ENCODE measurements around the gene B4GAT1. TPM values are rescaled to one million over a fixed set of nuclear protein-coding genes. Genes with fewer than 3 reads are reported as not detected.
"Not testable (repeated sequence)": the region's sequence is repeated elsewhere in the genome, so short reads cannot be mapped to it uniquely, and the experiment has no call there.

Gene B4GAT1
- total RNA-seq, result 43.8 TPM

DNA sequence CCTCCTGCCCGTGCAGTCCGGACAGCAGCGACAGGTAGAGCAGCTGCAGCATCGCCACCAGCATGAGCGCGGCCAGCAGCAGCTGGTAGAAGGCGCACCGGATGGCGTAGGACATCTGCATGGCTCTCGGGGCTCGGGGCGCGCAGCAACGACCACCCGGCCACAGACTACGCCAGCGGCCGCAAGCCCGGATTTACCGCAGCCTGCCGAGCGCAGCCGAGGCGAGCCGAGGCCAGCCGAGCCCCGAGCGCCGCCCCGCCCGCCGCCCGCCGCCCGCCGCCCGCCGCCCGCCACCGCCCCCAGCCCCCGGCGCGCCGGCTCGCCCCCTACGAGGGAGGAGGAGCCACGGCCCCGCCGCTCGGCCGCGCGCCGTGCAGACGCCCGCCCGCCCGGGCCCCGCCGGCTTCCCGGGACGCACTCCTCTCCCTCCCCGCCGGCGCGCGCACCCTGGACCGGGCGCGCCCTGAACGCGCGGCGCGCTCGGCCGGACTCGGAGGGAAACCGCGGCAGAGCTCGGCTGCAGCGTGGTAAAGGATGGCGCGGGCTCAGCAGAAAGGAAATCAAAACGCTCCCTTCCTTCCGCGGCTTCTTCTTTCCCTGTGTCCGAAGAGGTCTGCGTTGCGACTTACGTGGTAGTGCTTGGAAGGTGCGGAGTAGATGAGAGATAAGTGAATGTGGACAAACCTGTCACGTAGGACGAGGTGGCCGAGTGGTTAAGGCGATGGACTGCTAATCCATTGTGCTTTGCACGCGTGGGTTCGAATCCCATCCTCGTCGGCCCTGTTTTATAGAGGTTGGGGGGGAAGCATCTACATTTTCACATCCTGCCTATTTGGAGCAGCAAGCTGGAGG lies at the start of gene B4GAT1:
TSS of gene B4GAT1 (minus strand) at position 205 of the 852 bp plus-strand sequence. CDS start at position 121, 84 bp downstream.
- peak; percentile 89 for DNase-seq (ENCODE audit: low spot score)

DNA sequence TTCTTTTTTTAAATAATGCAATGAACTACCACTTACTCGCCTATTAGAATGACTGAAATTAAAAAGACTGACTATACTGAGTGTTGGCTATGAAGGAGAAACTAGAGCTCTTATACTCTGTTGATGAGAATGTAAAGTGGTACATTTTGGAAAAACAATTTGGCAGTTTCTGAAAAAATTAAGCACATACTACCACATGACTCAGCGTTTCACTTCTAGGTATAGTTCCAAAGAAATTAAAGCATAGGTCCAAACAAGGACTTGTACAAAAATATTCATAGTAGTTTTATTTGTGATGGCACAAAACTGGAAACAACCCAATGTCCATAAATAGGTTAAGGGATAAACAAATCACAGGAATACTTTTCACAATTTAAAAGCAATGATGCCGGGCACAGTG lies 46.5 kb upstream of the B4GAT1 start:
- no peak for DNase-seq (ENCODE audit: low spot score)

GRCh38 chr11:66391322-66391721 lies 43.9 kb upstream of the B4GAT1 start:
- no peak for DNase-seq (ENCODE audit: low spot score)

- peak; percentile 75 for DNase-seq (ENCODE audit: low spot score)
Observed at GRCh38 chr11:66388780-66389386, 41.5 kb upstream of the B4GAT1 start.

DNA sequence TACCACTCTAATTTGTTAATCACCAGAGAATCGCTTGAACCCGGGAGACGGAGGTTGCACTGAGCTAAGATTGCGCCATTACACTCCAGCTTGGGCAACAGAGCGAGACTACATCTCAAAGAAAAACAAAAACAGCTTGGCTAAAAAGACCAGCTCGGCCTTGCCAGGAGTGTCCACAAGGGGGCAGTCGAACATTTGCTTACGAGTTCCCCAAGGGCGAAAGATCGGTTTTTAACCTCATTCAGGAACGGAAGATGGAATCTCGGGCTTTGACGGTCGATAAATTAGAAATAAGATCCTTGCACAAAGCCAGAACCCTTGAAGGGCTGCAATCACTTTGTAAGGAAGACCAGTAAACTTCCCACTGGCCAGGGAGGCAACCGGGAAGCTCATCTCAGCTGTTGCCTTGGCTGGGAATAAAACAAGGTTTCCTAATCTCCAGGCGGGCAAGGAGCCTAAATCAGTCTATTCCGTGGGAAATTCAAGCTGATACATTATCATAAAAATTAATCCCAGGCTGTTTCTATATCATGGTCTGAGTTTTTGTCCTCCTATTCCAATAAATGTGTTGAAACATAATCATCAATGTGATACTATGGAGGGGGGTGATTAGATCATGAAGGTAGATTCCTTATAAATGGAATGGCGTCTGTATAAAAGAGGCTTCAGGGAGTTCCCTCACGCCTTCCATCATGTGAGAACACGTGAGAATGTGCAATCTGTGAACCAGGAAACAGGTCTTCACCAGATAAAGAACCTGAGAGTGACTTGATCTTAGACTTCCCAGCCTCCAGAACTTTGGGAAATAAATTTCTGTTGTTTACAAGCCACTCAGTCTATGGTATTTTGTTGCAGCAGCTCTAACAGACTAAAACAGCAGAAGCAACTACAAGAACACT lies 39.0 kb upstream of the B4GAT1 start:
- DNase-seq (ENCODE audit: low spot score), result peak; percentile 86

GRCh38 chr11:66384316-66384715 lies 36.9 kb upstream of the B4GAT1 start:
- not testable (repeated sequence) for DNase-seq (ENCODE audit: low spot score)

DNA sequence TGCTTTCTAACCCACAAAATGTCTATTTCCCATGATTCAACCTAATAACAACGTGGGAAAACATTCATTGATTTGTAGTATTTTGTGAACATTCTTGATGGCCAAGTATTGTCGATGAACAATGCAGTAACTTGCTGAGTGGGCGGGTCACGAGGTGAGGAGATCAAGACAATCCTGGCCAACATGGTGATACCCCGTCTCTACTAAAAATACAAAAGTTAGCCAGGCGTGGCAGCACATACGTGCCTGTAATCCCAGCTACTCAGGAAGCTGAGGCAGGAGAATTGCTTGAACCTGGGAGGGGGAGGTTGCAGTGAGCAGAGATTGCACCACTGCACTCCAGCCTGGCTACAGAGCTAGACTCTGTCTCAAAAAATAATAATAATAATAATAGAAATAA lies 32.8 kb upstream of the B4GAT1 start:
- not testable (repeated sequence) for DNase-seq (ENCODE audit: low spot score)

- DNase-seq (ENCODE audit: low spot score), result not testable (repeated sequence)
Observed at GRCh38 chr11:66373690-66374287, 26.4 kb upstream of the B4GAT1 start.

DNA sequence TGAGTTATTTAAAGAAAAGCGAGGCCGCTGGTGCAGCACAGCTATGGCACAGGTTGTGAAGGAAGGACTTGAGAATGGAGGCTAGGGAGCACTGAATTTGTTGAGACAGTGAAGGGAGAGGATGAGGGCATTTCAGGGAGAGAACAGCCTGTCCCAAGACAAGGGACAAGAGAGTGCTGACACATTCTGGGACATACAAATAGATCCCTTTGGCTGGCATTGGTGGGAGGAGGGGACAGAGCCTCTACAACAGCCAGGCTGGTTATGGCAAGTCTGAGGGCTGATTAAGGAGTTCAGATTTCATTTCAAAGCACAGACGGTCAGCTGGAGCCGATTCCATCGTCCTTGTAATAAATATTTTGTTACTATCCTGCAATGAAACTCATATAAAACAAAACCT lies 25.8 kb upstream of the B4GAT1 start:
- no peak for DNase-seq (ENCODE audit: low spot score)

DNA sequence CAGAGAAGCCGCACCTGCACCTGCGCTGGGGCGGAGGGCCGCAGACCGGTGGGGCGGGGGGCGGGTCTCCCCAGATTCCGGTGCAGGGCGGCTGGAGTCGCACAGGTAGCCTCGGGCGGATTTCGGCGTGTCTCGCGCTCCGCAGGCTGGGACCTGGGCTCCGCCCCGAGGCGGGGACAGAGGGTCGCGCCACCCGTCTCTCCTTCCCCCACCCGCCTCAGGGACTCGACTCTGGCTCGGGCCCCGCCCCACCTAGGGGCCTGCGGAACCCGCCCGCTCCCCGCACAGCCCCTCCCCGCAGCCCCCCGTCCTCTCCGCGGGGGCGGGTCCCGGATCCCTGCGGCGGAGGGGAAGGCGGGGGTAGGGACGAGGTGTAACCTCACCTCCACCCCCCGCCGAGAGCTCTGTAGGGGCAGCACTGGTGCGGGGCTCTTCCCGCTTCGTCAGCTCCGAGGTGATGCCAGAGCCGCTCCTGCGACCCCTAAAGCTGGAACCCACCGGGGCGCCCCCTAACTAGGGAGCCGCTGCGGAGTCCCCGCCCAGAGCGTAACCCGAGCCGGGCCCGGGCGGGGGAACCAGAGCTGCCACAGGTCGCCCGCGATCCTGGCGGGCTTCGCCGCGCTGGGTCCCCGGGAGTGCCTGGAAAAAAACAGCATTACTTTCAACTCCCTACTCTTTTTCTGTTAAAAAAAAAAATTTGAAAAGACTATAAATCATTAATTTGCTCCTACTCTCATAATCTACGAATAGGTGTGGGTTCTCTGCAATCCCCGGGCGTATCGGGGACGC lies 24.4 kb upstream of the B4GAT1 start, which contains the start of gene SLC29A2:
TSS of gene SLC29A2 (minus strand) at position 134 of the 789 bp plus-strand sequence. CDS start 169 bp downstream, outside the sequence.
- DNase-seq (ENCODE audit: low spot score), result peak; percentile 68

GRCh38 chr11:66369073-66369894 lies 21.9 kb upstream of the B4GAT1 start:
- DNase-seq (ENCODE audit: low spot score), result no peak

DNA sequence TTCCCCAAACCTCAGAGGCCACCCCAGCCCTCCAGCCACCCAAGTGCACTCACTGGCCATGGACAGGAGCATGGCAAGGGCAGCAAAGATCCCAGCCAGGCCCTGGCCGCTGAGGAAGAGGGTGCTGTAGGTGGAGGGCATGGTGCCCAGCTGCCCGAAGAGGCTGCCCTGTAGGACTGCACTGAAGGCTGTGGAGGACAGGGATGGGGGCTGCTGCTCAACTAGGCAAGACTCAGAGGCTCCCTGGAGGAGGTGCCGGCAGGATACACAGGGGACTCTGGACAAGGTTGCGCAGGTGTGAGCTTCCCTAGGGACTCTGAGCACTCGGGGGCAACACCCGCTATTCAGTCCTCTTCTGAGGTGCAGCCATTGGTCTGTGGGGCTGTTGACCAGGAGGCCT lies 21.1 kb upstream of the B4GAT1 start:
- DNase-seq (ENCODE audit: low spot score), result no peak

GRCh38 chr11:66367561-66368312 lies 20.3 kb upstream of the B4GAT1 start:
- DNase-seq (ENCODE audit: low spot score), result no peak

GRCh38 chr11:66366844-66367477 lies 19.5 kb upstream of the B4GAT1 start:
- no peak for DNase-seq (ENCODE audit: low spot score)

- no peak for DNase-seq (ENCODE audit: low spot score)
Observed at GRCh38 chr11:66365711-66366619, 18.5 kb upstream of the B4GAT1 start.

DNA sequence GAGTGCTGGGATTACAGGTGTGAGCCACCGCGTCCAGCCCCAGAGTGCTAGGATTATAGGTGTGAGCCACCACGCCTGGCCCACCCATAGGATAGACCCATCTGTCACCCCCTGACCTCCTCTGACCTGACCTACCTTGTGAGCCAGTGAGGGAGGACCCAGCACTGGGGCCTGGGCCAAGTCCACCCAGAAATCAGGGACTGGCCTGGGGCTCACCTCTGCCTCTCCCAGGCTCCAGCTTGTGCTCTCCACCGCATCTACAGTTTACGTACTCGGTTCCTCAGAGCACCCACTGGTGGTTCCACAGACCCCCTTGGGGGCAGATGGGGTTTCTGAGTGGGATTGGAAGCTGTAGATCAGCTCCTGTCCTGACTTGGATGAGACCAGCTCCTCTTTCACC lies 17.7 kb upstream of the B4GAT1 start:
- DNase-seq (ENCODE audit: low spot score), result no peak

DNA sequence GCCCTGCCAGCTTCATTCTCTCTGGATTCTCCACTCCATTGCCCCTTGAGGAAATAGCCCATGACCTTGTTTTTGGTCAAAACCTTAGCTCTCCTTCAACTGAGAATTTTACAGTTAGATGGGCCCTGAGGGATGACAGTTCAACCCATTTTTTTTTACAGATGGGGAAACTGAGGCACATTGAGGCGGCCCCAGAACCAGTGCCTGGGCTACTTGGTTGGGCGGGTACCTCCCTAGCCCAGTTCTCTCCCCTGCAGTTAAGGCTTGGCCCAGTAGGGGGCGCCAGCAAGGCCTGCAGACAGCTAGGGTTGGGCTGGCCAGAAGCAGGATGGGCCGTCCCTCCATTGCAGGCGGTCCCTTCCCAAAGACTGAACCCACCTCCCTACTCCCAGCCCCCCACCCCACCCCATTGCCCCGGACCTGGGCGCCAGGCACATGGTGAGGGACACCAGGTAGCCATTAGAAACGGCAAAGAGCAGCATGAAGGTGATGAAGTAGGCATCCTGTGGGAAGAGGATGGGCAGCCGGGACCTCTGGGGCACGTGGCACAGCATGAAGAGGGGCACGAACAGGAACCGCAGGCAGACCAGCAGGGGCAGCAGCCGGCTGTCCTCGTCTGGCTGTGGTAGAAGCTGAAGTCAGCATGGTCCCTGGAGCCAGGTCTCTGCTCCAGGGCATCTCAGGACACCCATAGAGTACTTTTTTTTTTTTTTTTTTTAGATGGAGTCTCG lies 16.5 kb upstream of the B4GAT1 start:
- no peak for DNase-seq (ENCODE audit: low spot score)
